Neutrophil (primary cell): ENCODE data around the gene SGO2.

ENCODE experiments used
- H3K27ac ChIP-seq: fragments of 200-600 bp; sonication (generic); 2 replicates; pipeline ENCODE4 v1.5.1; 2016; ENCODE audit warnings: mild to moderate bottlenecking, moderate library complexity
- H3K27me3 ChIP-seq: fragments of 200-600 bp; sonication (generic); 2 replicates; pipeline ENCODE4 v1.6.0; 2016; ENCODE audit warnings: mild to moderate bottlenecking
- H3K36me3 ChIP-seq: fragments of 200-600 bp; sonication (generic); 2 replicates; pipeline ENCODE4 v1.5.1; 2017
- H3K4me1 ChIP-seq, 2 experiments: fragments of 200-600 bp in 1 of 2; sonication (generic) in 1 of 2; 1 replicate in 1 of 2; 2 replicates in 1 of 2; pipeline versions ENCODE4 v1.5.1 to v1.6.1; 2013 to 2016; ENCODE audit warnings: low read depth in 1 of 2, low read length in 1 of 2, mild to moderate bottlenecking in 1 of 2, moderate library complexity in 1 of 2; ENCODE audit not compliant: control insufficient read depth in 1 of 2, insufficient read depth in 1 of 2
- H3K4me3 ChIP-seq, 2 experiments: fragments of 200-600 bp in 1 of 2; sonication (generic) in 1 of 2; 1 replicate in 1 of 2; 2 replicates in 1 of 2; pipeline ENCODE4 v1.5.1; 2013 to 2016; ENCODE audit warnings: low read depth in 1 of 2, low read length in 1 of 2, mild to moderate bottlenecking in 1 of 2, moderate library complexity in 1 of 2
- H3K9me3 ChIP-seq: fragments of 200-600 bp; sonication (generic); 2 replicates; pipeline ENCODE4 v1.5.1; 2016
- TF ChIP-seq, protein P1 (sequence below): fragments of 200-600 bp; sonication (generic); IDR thresholded peaks from 2 replicates; pipeline ENCODE4 v1.5.1; 2016; ENCODE audit warnings: antibody characterized with exemption

Gene SGO2

DNA sequence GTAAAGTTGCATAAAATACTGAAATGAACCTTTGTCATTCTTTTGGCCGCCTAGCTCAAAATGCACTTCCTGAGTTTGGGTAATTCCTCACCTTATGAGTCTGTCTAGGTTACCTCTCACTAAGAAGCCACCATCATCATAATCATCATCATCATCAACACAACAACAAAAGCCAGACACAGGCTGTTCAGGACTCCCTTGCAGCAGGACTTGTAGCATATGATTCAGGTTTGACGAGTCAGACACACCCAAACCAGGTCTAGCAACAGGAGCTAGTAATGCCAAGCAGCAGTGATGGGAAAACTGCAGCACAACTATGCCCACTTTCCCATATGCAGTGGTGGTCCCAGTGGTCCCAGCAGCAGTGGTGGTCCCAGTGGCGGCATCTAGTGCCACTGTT lies 2.8 kb upstream of the SGO2 start:
- no peaks in the 10 kb centered on the region for H3K9me3 ChIP-seq
- H3K4me1 ChIP-seq = peaks cover 16 to 17% of the 10 kb centered on the region in 2 experiments
- H3K27ac ChIP-seq = no peak overlapping the region
- H3K27me3 ChIP-seq = peaks cover 23% of the 10 kb centered on the region
- TF ChIP-seq, protein P1, sequence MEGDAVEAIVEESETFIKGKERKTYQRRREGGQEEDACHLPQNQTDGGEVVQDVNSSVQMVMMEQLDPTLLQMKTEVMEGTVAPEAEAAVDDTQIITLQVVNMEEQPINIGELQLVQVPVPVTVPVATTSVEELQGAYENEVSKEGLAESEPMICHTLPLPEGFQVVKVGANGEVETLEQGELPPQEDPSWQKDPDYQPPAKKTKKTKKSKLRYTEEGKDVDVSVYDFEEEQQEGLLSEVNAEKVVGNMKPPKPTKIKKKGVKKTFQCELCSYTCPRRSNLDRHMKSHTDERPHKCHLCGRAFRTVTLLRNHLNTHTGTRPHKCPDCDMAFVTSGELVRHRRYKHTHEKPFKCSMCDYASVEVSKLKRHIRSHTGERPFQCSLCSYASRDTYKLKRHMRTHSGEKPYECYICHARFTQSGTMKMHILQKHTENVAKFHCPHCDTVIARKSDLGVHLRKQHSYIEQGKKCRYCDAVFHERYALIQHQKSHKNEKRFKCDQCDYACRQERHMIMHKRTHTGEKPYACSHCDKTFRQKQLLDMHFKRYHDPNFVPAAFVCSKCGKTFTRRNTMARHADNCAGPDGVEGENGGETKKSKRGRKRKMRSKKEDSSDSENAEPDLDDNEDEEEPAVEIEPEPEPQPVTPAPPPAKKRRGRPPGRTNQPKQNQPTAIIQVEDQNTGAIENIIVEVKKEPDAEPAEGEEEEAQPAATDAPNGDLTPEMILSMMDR = no peak
- no peak overlapping the region for H3K4me3 ChIP-seq
- no peaks in the 10 kb centered on the region for H3K36me3 ChIP-seq

DNA sequence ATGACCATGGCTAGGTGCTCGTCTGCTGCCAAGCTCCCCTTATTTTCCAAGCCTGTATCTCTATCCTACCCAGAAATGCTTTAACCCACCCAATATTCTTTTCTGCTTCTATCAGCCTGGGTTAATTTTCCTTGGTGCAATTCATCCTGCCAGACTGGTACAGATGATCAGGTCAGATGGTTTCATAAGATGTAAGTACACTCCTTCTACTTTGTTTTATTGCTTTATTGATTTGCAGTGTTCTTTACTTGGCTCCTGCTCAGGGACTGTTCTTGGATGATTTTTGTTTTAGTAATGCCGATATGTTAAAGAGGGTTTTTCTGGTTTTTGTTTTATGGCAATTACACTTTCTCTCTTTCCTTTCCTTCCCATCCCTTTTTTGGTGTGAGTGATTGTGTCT lies 2.4 kb upstream of the SGO2 start:
- Histone ChIP-seq H3K27ac (no peak overlapping the region), H3K9me3 (no peaks in the 10 kb centered on the region)
- TF ChIP-seq, protein P1 = no peak

DNA sequence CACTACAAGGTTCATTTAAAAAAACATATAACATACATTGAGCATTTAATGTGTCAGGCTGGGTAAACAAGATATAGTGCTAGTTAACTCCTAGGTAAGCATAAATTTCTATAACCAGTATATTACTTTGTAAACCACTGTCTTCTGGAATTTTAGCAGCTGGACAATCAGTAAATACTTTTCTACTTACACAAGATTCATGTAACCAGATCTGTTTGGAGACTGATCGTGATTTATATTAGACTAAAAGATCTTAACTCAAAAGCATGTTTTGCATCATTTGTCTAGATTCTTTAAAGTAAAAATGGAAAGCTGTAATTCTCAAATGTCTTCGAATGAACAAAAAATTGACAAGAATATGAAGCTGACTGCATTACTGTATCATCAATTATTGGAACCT lies 941 bp upstream of the SGO2 start:
- no peak overlapping the region for H3K27ac ChIP-seq
- no peaks in the 10 kb centered on the region for H3K36me3 ChIP-seq
- peaks cover 23% of the 10 kb centered on the region for H3K27me3 ChIP-seq
- TF ChIP-seq, protein P1 = no peak
- H3K9me3 ChIP-seq = no peaks in the 10 kb centered on the region
- peak overlapping the region in 1 of 2 experiments; percentile 80 for H3K4me3 ChIP-seq
- H3K4me1 ChIP-seq = peaks cover 16 to 17% of the 10 kb centered on the region in 2 experiments

More for the DNA sequence above, 2.4 kb upstream of the SGO2 start:
- Histone ChIP-seq H3K4me1 (peaks cover 16 to 17% of the 10 kb centered on the region in 2 experiments), H3K4me3 (no peak overlapping the region), H3K36me3 (no peaks in the 10 kb centered on the region), H3K27me3 (peaks cover 23% of the 10 kb centered on the region)

DNA sequence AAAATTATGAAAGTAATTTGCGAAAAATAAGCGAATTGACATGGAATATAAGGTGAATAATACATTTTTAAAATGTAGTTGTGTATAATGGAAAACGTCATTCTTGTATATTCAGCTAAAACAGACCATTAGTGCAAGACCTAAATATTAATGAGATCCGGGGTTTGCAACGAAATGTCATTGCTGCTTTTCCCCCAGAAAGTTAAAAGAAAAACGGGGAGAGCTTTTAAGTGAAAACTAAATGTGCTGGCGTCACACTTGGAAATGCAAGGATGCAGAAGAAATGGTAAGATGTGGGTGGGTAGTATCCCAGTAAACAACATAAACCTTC lies 491 bp upstream of the SGO2 start:
- TF ChIP-seq, protein P1 = no peak
- H3K36me3 ChIP-seq = no peaks in the 10 kb centered on the region
- peak overlapping the region; percentile 80 to 86 for H3K4me3 ChIP-seq
- peaks cover 16 to 17% of the 10 kb centered on the region in 2 experiments for H3K4me1 ChIP-seq
- H3K9me3 ChIP-seq = no peaks in the 10 kb centered on the region
- peaks cover 23% of the 10 kb centered on the region for H3K27me3 ChIP-seq
- H3K27ac ChIP-seq = peak overlapping the region; percentile 61

DNA sequence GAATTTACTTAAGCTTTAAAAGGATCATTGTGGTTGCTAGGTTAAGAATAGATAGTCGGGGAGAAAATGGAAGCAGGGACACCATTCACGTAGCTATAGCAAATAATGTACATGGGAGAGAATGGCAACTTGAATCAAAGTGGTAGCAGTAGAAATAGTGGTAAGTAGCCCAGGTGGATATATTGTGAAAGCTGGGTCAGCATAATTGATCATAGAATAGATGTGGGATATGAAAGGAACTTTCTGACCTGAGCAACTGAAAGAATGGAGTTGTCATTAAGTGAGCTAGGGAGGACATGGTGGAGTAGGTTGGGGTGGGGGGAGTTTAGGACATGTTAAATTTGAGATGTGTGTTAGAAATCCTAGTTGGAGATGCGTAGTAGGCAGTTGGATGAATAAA lies 2.2 kb downstream of the SGO2 start:
- Histone ChIP-seq H3K4me1 (peaks cover 16 to 17% of the 10 kb centered on the region in 2 experiments), H3K27me3 (peaks cover 10% of the 10 kb centered on the region), H3K27ac (no peak overlapping the region), H3K9me3 (no peaks in the 10 kb centered on the region), H3K4me3 (no peak overlapping the region), H3K36me3 (peaks cover 7% of the 10 kb centered on the region)
- TF ChIP-seq, protein P1 = no peak

DNA sequence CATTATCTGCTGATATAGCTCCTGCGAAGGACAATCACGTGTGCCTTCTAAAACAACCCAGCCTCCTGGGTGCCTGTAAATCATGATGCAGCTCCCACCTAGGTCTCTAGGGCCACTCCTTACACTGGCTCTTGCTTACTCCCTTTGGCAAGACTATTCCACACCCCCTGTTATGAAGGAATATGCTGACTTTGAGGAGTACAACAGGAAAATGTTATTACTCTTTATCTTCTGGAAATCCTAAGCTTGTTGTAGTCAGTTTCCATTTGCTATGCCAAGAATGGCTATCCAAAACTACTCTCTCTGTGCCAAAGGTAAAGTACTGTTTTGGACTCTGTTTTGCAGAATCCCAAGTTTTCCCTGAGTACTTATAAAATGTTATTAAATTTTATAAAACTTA lies 7.7 kb downstream of the SGO2 start:
- Histone ChIP-seq H3K4me1 (no peaks in the 10 kb centered on the region), H3K4me3 (no peak overlapping the region), H3K27me3 (no peaks in the 10 kb centered on the region), H3K27ac (no peak overlapping the region), H3K9me3 (no peaks in the 10 kb centered on the region), H3K36me3 (peaks cover 58% of the 10 kb centered on the region)
- TF ChIP-seq, protein P1 = no peak
